Measurements from ENCODE around the gene FYB1.

FYB1 gene

DNA sequence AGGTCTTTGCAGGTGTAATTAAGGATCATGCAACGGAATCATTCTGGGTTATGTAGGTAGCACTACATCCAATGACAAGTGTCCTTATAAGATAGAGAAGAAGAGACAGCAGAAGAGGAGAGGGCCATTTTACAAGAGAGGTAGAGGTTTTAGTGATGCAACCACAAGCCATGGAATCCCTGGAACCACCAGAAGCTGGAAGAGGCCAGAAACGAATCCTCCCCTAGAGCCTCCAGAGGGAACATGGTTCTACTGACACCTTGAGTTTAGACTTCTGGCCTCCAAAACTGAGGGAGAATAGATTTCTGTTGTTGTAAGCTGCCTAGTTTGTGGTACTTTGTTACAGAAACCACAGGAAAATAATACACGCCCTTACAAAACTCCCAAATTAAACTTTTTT lies 3.5 kb downstream of the FYB1 start:
- DNase-seq (ENCODE audit: low read depth): no peak
- TF ChIP-seq, protein P1, sequence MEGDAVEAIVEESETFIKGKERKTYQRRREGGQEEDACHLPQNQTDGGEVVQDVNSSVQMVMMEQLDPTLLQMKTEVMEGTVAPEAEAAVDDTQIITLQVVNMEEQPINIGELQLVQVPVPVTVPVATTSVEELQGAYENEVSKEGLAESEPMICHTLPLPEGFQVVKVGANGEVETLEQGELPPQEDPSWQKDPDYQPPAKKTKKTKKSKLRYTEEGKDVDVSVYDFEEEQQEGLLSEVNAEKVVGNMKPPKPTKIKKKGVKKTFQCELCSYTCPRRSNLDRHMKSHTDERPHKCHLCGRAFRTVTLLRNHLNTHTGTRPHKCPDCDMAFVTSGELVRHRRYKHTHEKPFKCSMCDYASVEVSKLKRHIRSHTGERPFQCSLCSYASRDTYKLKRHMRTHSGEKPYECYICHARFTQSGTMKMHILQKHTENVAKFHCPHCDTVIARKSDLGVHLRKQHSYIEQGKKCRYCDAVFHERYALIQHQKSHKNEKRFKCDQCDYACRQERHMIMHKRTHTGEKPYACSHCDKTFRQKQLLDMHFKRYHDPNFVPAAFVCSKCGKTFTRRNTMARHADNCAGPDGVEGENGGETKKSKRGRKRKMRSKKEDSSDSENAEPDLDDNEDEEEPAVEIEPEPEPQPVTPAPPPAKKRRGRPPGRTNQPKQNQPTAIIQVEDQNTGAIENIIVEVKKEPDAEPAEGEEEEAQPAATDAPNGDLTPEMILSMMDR (IDR thresholded peaks at IDR 0.05; ENCODE audit: low read depth, low read length, missing control alignments): no peak
- in situ Hi-C loops (cut with HindIII; ENCODE audit: low sequenced_read_pairs): no loop called here
- no peak overlapping the region for H3K4me3 ChIP-seq (ENCODE audit: low read depth, low read length)

GRCh38 chr5:39214912-39215709 lies 4.3 kb downstream of the FYB1 start:
- TF ChIP-seq, protein P1 (IDR thresholded peaks at IDR 0.05; ENCODE audit: low read depth, low read length, missing control alignments): no peak
- no peak overlapping the region for H3K4me3 ChIP-seq (ENCODE audit: low read depth, low read length)
- in situ Hi-C loops (cut with HindIII; ENCODE audit: low sequenced_read_pairs): no loop called here
- DNase-seq (ENCODE audit: low read depth): no peak

DNA sequence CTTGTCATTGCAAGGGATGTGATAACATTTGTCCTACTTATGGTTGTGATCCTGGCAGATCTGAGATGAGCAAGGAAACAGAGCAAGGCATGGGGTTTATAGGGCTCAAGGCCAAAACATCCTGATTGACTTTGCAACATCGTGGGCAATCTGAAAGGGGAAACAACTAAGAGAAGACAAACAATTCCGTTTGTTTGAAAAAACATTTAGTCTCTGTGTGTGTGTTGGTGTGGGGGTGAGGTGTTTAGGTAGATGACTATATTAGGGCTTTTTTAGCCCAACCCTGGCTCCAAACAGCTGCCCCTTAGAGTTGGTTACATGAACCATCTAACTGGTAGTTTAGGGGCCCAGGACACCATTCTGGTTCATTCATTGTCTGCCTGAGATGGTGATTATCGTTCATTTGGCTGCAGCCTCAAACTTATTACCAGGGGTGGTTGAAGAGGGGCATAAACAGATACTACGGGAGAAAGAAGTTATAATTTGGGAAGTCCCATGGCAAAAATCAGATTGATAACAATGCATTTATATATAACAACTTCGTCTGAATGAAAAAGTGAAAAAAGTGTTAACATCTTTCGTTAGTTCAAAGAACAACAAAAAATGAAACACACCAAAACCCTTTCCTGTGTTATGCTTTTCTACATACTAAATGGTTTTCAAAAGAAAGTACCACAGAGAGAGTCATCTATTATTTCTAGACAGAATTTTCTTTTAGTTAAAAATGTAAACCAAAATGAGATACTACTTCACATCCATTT lies 5.7 kb downstream of the FYB1 start:
- in situ Hi-C loops (cut with HindIII; ENCODE audit: low sequenced_read_pairs): no loop called here
- no peak overlapping the region for H3K4me3 ChIP-seq (ENCODE audit: low read depth, low read length)
- TF ChIP-seq, protein P1 (IDR thresholded peaks at IDR 0.05; ENCODE audit: low read depth, low read length, missing control alignments): no peak
- DNase-seq (ENCODE audit: low read depth): no peak

- no peak for DNase-seq (ENCODE audit: low read depth)
- H3K4me3 ChIP-seq (ENCODE audit: low read depth, low read length): no peak overlapping the region
- TF ChIP-seq, protein P1 (IDR thresholded peaks at IDR 0.05; ENCODE audit: low read depth, low read length, missing control alignments): no peak
Measured at GRCh38 chr5:39211773-39212172, 7.6 kb downstream of the FYB1 start.

DNA sequence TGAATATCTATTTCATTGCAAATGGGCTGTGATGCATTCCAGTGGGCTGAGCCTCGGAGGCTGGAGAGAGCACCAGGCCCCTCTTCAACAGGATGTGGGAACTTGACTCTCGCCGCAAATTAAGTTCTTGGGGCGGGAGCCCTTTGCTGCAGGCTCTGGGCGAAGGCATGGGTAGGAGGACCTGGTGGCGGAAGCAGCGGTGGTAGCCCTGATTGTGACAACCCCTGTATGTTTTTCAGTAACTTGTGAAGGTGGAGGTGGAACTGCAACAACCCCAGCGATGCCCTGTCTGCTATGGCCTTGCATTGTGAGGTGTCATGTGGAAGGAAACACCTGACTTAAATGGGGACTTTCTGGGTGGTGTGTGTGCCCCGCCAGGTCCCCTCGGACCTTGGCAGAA lies 9.4 kb downstream of the FYB1 start:
- H3K4me3 ChIP-seq (ENCODE audit: low read depth, low read length): no peak overlapping the region
- in situ Hi-C loops (cut with HindIII; ENCODE audit: low sequenced_read_pairs): no loop called here
- no peak for DNase-seq (ENCODE audit: low read depth)
- TF ChIP-seq, protein P1 (IDR thresholded peaks at IDR 0.05; ENCODE audit: low read depth, low read length, missing control alignments): no peak

More at GRCh38 chr5:39211773-39212172, 7.6 kb downstream of the FYB1 start:
- in situ Hi-C loops (cut with HindIII; ENCODE audit: low sequenced_read_pairs): no loop called here

DNA sequence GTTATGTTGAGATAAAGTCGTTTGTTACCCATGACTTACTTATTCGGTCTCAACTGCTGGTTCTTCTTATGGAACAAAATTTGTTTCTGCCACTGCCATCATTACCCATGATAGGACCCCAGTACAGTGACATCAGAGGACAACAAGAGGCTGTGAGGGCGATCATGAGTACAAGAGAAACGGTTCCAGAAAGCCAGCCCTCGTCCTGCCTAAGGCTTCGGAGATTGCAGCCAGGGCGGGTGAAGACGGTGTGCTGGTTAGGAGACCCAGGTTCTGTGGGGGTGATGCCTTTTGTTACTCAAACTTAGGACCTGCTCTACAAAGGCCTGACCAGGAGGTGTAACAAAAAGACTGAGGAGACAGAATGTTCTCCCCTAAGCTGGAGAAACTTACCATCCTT lies 10.9 kb downstream of the FYB1 start:
- H3K4me3 ChIP-seq (ENCODE audit: low read depth, low read length): no peak overlapping the region
- TF ChIP-seq, protein P1 (IDR thresholded peaks at IDR 0.05; ENCODE audit: low read depth, low read length, missing control alignments): no peak
- in situ Hi-C loops (cut with HindIII; ENCODE audit: low sequenced_read_pairs): no loop called here
- no peak for DNase-seq (ENCODE audit: low read depth)
